HG02763 (cell line): ENCODE results near the gene CDCA4.
A peak's percentile ranks its signal among the peaks of the same experiment; 100 is the strongest.
"Not testable (repeated sequence)": the region's sequence is repeated elsewhere in the genome, so short reads cannot be mapped to it uniquely, and the experiment has no call there.

Experiments
- ATAC-seq: cut with Tn5 transposase; IDR thresholded peaks from one replicate; pipeline ENCODE4 v1.9.1; 2021; ENCODE audit warnings: mild to moderate bottlenecking, moderate library complexity; ENCODE audit not compliant: unreplicated experiment

The CDCA4 gene

DNA sequence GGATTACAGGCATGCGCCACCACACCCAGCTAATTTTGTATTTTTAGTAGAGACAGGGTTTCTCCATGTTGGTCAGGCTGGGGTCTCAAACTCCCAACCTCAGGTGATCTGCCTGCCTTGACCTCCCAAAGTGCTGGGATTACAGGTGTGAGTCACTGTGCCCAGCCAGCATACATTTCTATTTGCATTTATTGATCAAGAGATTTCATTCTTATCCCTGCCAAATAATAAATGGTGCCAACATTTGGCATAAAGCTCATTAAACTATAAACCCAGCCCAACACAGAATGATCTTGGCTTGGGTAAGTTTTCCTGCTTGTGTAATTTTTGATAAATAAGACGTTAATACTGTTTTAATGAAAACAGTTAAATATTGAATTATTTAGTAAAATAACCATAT lies 14.7 kb upstream of the CDCA4 start:
- not testable (repeated sequence) for ATAC-seq

DNA sequence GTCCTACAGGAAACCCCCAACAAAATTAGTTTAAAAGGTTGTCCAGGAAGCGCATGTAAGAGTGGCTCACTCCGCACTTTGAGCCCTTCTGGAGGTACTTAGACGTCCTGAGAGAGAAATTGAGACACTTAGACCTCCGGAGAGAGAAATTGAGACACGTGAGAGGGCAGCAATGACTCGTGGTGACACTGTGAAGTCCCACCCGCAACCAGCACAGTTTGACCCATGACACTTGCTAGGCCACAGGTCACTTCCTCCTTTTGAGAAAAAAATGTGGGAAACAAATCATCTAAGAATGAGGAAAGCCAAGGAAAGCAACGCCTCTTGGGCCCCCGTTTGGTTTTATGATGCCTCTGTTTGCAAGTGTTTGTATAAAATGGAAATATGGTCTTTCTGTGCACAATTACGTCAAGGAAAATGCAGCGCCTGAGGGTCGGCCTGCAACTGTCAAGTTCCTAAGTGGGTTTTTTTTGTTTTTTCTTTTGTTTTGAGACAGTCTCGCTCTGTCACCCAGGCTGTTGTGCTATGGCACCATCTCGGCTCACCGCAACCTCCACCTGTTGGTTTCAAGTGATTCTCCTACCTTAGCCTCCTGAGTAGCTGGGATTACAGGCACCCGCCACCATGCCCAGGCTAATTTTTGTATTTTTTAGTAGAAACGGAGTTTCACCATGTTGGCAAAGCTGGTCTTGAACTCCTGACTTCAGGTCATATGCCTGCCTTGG lies 13.6 kb upstream of the CDCA4 start:
- no peak for ATAC-seq

- ATAC-seq, result not testable (repeated sequence)
Measured at GRCh38 chr14:105033412-105033900, 12.6 kb upstream of the CDCA4 start.

DNA sequence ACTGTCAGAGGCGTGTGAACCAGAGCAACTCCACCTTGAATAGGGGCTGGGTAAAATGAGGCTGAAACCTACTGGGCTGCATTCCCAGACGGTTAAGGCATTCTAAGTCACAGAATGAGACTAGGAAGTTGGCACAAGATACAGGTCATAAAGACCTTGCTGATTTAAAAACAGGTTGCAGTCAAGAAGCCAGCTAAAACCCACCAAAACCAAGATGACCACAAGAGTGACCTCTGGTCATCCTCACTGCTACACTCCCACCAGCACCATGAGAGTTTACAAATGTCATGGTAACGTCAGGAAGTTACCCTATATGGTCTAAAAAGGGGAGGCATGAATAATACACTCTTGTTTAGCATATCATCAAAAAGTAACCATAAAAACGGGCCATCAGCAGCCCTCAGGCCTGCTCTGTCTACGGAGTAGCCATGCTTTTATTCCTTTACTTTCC lies 11.6 kb upstream of the CDCA4 start:
- ATAC-seq, result not testable (repeated sequence)

- no peak for ATAC-seq
Measured at GRCh38 chr14:105030836-105031396, 10.0 kb upstream of the CDCA4 start.

GRCh38 chr14:105030194-105030593 lies 9.3 kb upstream of the CDCA4 start:
- no peak for ATAC-seq

DNA sequence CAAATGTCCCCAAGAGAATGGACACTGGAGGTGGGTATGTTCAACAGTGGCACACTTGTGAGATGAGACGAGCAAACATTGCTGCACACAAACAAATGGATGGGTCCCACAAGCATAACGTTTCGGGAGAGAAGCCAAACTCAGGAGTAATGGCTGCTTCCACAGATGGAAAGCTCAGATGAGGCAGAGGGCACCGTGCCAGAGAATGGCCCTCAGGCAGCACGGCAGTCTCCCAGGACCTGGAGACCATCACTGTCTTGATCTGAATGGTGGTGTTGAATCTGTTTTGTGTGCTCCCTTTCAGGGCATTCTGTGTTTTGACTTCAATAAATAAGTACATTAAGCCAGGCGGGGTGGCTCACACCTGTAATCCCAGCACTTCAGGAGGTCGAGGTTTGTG lies 8.5 kb upstream of the CDCA4 start:
- ATAC-seq, result no peak

DNA sequence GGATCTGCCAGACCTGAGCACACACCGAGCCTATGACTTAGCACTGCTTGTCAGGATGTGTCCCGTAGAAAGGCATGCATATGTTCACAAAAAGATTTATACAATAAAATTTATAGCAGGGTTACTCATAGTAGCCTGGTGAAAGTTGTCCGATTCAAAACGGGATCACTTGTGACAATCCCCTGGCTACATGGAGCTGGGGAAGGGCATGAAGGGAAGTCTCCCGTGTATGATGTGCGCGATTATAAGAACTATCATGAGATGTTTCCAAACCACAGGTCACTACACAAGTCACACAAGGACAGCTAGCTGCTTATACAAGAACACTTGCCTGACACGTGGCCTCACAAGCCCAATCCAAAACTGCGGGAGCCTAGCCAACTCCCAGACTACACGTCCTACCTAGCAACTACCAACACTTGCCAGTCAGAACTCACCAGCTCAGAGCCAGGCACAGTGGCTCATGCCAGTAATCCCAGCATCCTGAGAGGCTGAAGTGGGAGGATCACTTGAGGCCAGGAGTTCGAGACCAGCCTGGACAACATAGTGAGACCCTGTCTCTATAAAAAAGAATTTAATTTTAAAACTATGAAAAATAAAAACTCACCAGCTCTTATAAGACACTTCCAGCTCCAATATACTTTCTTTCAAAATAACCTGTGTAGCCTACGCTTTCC lies 7.5 kb upstream of the CDCA4 start:
- ATAC-seq, result no peak

GRCh38 chr14:105027718-105028117 lies 6.8 kb upstream of the CDCA4 start:
- ATAC-seq, result not testable (repeated sequence)

- no peak for ATAC-seq
Measured at GRCh38 chr14:105026802-105027563, 6.1 kb upstream of the CDCA4 start.

DNA sequence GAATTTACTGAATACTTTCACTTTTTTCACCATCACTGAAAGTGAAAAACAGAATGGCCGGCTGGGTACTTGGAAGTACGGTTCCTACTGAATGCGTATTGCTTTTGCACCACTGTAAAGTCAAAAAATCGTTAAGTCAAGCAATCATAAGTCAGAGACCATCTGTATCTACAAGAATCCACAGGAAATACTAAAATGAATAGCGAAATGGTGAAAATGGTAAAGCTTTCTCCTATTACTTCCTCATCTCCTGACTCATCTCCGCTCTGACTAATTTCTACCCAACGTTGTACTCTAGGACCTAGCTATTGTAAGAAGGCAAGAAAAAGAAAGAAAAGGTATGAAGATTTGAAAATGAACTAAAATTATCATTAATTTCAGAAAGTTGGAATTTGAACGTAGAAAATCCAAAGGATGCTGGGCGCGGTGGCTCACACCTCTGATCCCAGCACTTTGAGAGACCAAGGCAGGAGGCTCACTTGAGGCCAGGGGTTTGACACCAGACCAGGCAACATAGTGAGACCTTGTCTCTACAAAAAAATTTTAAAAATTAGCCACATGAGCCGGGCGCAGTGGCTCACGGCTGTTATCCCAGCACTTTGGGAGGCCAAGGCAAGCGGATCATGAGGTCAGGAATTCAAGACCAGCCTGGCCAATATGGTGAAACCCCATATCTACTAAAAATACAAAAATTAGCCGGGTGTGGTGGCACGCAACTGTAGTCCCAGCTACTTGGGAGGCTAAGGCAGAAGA lies 5.3 kb upstream of the CDCA4 start:
- no peak for ATAC-seq

DNA sequence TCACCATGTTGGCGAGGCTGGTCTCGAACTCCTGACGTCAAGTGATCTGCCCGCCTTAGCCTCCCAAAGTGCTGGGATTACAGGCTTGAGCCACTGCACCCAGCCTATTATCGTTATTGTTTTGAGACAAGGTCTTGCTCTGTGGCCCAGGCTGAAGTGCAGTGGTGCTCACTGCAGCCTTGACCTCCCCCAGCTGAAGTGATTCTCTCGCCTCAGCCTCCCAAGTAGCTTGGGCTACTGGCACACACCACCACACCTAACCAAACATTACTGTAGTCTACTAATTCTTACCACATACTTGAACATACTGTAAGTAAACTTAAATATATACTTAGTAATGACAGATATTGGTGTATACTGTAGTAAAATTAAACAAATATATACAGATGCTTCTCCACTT lies 4.5 kb upstream of the CDCA4 start:
- ATAC-seq, result no peak

GRCh38 chr14:105023791-105024480 lies 3.1 kb upstream of the CDCA4 start:
- ATAC-seq, result no peak

DNA sequence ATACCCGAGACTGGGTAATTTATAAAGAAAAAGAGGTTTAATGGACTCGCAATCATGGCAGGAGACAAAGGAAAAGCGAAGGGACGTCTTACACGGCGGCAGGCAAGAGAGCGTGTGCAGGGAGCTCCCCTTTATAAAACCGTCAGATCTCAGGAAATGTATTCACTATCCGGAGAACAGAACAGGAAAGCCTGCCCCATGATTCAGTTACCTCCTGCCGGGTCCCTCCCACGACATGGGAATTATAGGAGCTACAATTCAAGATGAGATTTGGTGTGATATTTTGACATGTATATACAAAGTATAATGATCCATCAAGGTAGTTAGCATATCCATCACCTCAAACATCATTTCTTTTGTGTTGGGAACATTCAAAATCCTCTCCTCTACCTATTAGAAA lies 2.3 kb upstream of the CDCA4 start:
- ATAC-seq, result no peak

DNA sequence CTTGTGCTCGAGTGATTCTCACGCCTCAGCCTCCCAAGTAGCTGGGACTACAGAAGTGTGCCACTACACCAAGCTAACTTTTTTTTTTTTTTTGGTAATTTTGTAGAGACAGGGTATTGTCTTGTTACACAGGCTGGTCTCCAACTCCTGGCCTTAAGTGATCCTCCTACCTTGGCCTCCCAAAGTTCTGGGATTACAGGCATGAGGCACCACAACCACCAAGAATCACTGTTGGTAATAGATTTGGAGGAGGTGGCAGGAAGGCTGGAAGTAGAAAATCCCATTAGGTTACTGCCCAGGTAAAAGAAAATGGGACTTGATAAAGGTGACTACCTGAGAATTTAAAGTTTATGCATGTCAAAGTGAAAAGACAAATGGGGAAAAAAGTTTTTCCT lies 1.4 kb upstream of the CDCA4 start:
- no peak for ATAC-seq

DNA sequence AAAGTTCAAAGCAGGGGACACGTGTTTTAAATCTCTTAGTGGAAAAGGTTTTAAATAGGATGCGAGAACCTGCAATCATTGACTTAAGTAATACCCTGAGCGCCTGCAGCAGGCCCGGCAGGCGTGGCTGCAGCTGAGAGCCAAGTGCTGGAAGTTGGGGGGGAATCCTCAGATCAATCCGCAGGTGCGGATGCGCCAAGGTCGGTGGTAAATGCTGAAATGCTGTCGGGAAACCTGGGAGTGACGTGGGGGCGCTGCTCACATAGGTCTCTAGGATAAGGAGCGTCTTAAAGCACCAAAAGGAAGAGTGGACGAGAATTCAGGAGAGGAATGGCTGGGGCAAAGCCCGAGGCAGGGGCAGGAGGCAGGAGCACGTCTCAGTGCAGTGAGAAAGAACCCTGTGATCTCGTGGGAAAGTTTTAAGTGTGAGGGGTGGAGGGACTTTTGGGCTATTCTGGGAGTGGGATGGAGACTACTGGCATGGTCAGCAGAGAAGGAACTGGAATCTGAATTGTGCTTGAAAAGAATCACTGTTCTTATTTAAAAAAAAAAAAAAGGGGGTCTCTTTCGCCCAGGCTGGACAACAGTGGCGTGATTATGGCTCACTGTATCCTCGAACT lies 883 bp upstream of the CDCA4 start:
- ATAC-seq, result no peak

- peak; percentile 18 for ATAC-seq
Measured at GRCh38 chr14:105019861-105020814, 745 bp downstream of the CDCA4 start.

DNA sequence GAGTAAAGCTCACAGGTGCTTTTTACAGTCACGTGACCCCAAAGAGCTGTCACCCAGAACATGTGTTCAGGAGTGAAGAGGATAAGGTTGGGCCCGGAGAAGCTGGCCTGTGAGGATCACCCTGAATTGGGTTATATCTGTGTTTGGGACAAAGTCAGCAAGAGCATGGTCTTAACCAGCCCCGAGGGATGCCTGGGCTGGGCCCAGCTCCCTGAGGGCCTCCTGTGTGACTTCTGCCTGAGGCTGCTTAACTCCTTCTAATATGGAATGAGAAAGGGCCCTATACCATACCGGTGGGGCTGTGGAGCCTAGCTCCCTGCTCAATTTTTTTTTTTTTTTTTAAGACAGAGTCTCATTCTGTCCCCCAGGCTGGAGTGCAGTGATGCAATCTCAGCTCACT lies 2.5 kb downstream of the CDCA4 start:
- no peak for ATAC-seq
